ENCODE results near the gene PTPRD. TPM values are rescaled to one million over a fixed set of nuclear protein-coding genes. Genes with fewer than 3 reads are reported as not detected.

PTPRD gene
- total RNA-seq, 4 donors from 2014 or later: 0.78 to 11.7 (median 1.6) TPM

DNA sequence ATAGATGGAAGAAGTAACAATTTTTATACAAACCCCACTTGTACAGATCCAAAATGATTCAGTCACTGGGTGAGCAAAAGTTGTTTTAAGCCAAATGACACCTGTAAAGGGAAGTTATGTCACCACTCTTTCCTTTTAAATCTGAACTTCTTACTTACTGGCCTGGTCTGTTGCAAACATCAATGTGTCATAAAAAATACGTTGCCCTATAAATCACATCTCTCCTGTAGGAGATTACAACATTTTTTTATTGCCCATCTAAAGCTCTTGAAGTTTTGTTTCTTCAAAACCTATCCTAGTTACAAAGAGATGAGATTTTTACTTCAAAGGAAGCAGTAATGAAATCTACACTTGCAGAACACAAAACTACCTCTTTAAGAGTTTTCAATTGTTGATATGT is 1725.4 kb downstream of the PTPRD start:
- intact Hi-C loops (cut with DNase I; ENCODE audit: low total_unique reads): no loop called here
- DNase-seq: no peak
- Histone ChIP-seq H3K27me3 (no peaks in the 10 kb centered on the region), H3K4me1 (no peaks in the 10 kb centered on the region), H3K4me3 (no peak overlapping the region), H3K27ac (no peak overlapping the region), H3K9me3 (no peaks in the 10 kb centered on the region), H3K36me3 (no peaks in the 10 kb centered on the region)
- in situ Hi-C loops (cut with MboI; ENCODE audit: low sequenced_read_pairs in 4 of 4): loop anchor here in 1 of 4 donors (25.0 kb wide), 2 partner anchors 400 to 1325 kb away; no protein-coding TSS in a partner anchor
- TF ChIP-seq, protein P1, sequence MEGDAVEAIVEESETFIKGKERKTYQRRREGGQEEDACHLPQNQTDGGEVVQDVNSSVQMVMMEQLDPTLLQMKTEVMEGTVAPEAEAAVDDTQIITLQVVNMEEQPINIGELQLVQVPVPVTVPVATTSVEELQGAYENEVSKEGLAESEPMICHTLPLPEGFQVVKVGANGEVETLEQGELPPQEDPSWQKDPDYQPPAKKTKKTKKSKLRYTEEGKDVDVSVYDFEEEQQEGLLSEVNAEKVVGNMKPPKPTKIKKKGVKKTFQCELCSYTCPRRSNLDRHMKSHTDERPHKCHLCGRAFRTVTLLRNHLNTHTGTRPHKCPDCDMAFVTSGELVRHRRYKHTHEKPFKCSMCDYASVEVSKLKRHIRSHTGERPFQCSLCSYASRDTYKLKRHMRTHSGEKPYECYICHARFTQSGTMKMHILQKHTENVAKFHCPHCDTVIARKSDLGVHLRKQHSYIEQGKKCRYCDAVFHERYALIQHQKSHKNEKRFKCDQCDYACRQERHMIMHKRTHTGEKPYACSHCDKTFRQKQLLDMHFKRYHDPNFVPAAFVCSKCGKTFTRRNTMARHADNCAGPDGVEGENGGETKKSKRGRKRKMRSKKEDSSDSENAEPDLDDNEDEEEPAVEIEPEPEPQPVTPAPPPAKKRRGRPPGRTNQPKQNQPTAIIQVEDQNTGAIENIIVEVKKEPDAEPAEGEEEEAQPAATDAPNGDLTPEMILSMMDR (IDR thresholded peaks at IDR 0.05 in 4 of 5, conservative IDR thresholded peaks at IDR 0.05 in 1 of 5): no peak
- ATAC-seq: no peak

- in situ Hi-C loops (cut with MboI; ENCODE audit: low sequenced_read_pairs in 4 of 4): loop anchor here in 1 of 4 donors (25.0 kb wide), 2 partner anchors 396 to 1321 kb away; no protein-coding TSS in a partner anchor
- ATAC-seq (no peak), DNase-seq (no peak)
- no peak overlapping the region for H3K27ac ChIP-seq
- no peaks in the 10 kb centered on the region for H3K36me3 ChIP-seq
- H3K27me3 ChIP-seq: no peaks in the 10 kb centered on the region
- H3K9me3 ChIP-seq: no peaks in the 10 kb centered on the region
- no peaks in the 10 kb centered on the region for H3K4me1 ChIP-seq
- intact Hi-C loops (cut with DNase I; ENCODE audit: low total_unique reads): no loop called here
- TF ChIP-seq, protein P1 (IDR thresholded peaks at IDR 0.05 in 4 of 5, conservative IDR thresholded peaks at IDR 0.05 in 1 of 5): no peak
- TF ChIP-seq POLR2A (IDR thresholded peaks at IDR 0.05): no peak
- H3K4me3 ChIP-seq: no peak overlapping the region
Measured at GRCh38 chr9:8883321-8883720, 1729.5 kb downstream of the PTPRD start.

DNA sequence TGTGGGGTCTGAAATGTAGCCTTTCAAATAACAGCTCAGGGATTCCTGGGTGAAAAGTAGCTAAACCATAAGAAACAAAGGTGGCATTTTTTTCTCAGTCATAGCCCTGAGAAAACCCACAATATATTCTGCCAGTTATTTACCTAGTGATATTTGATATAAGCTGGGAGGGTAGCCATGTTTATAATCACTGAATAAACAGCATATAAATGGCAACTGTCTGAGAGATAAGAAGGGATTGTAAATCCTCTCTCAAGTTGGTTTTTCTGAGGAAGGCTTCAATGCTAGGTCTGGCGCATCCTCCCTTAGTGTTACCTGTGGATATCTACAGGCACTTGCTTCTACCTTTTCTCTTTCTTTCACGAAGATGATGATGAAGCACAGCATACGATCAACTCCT is 1732.7 kb downstream of the PTPRD start:
- TF ChIP-seq, protein P1 (IDR thresholded peaks at IDR 0.05 in 4 of 5, conservative IDR thresholded peaks at IDR 0.05 in 1 of 5): no peak
- no peak for TF ChIP-seq POLR2A (IDR thresholded peaks at IDR 0.05)
- intact Hi-C loops (cut with DNase I; ENCODE audit: low total_unique reads): no loop called here
- in situ Hi-C loops (cut with MboI; ENCODE audit: low sequenced_read_pairs in 4 of 4): loop anchor here in 1 of 4 donors (25.0 kb wide), 2 partner anchors 393 to 1318 kb away; no protein-coding TSS in a partner anchor

GRCh38 chr9:8879284-8879683 is 1733.5 kb downstream of the PTPRD start:
- Histone ChIP-seq H3K9me3 (no peaks in the 10 kb centered on the region), H3K36me3 (no peaks in the 10 kb centered on the region), H3K27me3 (no peaks in the 10 kb centered on the region), H3K4me1 (no peaks in the 10 kb centered on the region), H3K4me3 (no peak overlapping the region), H3K27ac (no peak overlapping the region)
- DNase-seq (no peak), ATAC-seq (no peak)
- TF ChIP-seq, protein P1 (IDR thresholded peaks at IDR 0.05 in 4 of 5, conservative IDR thresholded peaks at IDR 0.05 in 1 of 5): no peak
- TF ChIP-seq POLR2A (IDR thresholded peaks at IDR 0.05): no peak
- in situ Hi-C loops (cut with MboI; ENCODE audit: low sequenced_read_pairs in 4 of 4): loop anchor here in 1 of 4 donors (25.0 kb wide), 2 partner anchors 392 to 1317 kb away; no protein-coding TSS in a partner anchor
- intact Hi-C loops (cut with DNase I; ENCODE audit: low total_unique reads): no loop called here

More for the DNA sequence above, 1732.7 kb downstream of the PTPRD start:
- Histone ChIP-seq H3K9me3 (no peaks in the 10 kb centered on the region), H3K4me1 (no peaks in the 10 kb centered on the region), H3K4me3 (no peak overlapping the region), H3K27me3 (no peaks in the 10 kb centered on the region), H3K27ac (no peak overlapping the region), H3K36me3 (no peaks in the 10 kb centered on the region)
- DNase-seq (no peak), ATAC-seq (no peak)
